ENCODE results near the gene MYH11. TPM values are rescaled to one million over a fixed set of nuclear protein-coding genes. Genes with fewer than 3 reads are reported as not detected.

The MYH11 gene
- total RNA-seq, 1 donor from 2014 or later: 0.31 TPM

- Mint-ChIP-seq H3K4me1 (ENCODE audit: low read depth) (no peaks in the 10 kb centered on the region), H3K27ac (no peak overlapping the region), H3K27me3 (peaks cover 37% of the 10 kb centered on the region), H3K36me3 (ENCODE audit: insufficient read depth) (no peaks in the 10 kb centered on the region), H3K9me3 (ENCODE audit: low read depth) (no peaks in the 10 kb centered on the region), H3K4me3 (ENCODE audit: low read depth) (no peak overlapping the region)
- no peak for DNase-seq (ENCODE audit: low spot score, unreplicated experiment)
- TF ChIP-seq, protein P1, sequence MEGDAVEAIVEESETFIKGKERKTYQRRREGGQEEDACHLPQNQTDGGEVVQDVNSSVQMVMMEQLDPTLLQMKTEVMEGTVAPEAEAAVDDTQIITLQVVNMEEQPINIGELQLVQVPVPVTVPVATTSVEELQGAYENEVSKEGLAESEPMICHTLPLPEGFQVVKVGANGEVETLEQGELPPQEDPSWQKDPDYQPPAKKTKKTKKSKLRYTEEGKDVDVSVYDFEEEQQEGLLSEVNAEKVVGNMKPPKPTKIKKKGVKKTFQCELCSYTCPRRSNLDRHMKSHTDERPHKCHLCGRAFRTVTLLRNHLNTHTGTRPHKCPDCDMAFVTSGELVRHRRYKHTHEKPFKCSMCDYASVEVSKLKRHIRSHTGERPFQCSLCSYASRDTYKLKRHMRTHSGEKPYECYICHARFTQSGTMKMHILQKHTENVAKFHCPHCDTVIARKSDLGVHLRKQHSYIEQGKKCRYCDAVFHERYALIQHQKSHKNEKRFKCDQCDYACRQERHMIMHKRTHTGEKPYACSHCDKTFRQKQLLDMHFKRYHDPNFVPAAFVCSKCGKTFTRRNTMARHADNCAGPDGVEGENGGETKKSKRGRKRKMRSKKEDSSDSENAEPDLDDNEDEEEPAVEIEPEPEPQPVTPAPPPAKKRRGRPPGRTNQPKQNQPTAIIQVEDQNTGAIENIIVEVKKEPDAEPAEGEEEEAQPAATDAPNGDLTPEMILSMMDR (IDR thresholded peaks at IDR 0.05; ENCODE audit: unreplicated experiment): no peak
Measured at GRCh38 chr16:15776572-15776971, 80.3 kb downstream of the MYH11 start.

GRCh38 chr16:15775663-15776304 is 81.0 kb downstream of the MYH11 start:
- Mint-ChIP-seq H3K27me3 (peaks cover 34% of the 10 kb centered on the region), H3K4me1 (ENCODE audit: low read depth) (no peaks in the 10 kb centered on the region), H3K9me3 (ENCODE audit: low read depth) (no peaks in the 10 kb centered on the region), H3K36me3 (ENCODE audit: insufficient read depth) (no peaks in the 10 kb centered on the region), H3K4me3 (ENCODE audit: low read depth) (no peak overlapping the region), H3K27ac (no peak overlapping the region)
- TF ChIP-seq, protein P1 (IDR thresholded peaks at IDR 0.05; ENCODE audit: unreplicated experiment): no peak
- DNase-seq (ENCODE audit: low spot score, unreplicated experiment): no peak

DNA sequence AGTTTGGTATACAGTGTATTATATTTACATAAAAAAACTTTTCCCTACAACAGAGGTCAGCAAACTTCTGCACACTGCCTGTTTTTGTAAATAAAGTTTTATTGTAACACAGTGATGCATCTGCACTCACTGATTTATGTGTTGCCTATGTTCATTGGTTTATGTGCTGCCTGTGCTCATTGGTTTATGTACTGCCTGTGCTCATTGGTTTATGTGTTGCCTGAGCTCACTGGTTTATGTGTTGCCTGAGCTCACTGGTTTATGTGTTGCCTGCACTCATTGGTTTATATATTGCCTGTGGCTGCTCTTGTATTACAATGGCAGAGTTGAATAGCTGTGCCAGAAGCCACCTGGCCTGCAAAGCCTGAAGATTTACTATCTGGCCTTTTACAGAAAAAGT is 81.6 kb downstream of the MYH11 start:
- no peaks in the 10 kb centered on the region for H3K9me3 Mint-ChIP-seq (ENCODE audit: low read depth)
- no peaks in the 10 kb centered on the region for H3K4me1 Mint-ChIP-seq (ENCODE audit: low read depth)
- H3K27ac Mint-ChIP-seq: no peak overlapping the region
- peaks cover 35% of the 10 kb centered on the region for H3K27me3 Mint-ChIP-seq
- no peak overlapping the region for H3K4me3 Mint-ChIP-seq (ENCODE audit: low read depth)
- no peaks in the 10 kb centered on the region for H3K36me3 Mint-ChIP-seq (ENCODE audit: insufficient read depth)
- TF ChIP-seq, protein P1 (IDR thresholded peaks at IDR 0.05; ENCODE audit: unreplicated experiment): no peak
- no peak for DNase-seq (ENCODE audit: low spot score, unreplicated experiment)

GRCh38 chr16:15773968-15774367 is 82.9 kb downstream of the MYH11 start:
- Mint-ChIP-seq H3K27me3 (peaks cover 33% of the 10 kb centered on the region), H3K9me3 (ENCODE audit: low read depth) (no peaks in the 10 kb centered on the region), H3K36me3 (ENCODE audit: insufficient read depth) (no peaks in the 10 kb centered on the region), H3K4me3 (ENCODE audit: low read depth) (no peak overlapping the region), H3K4me1 (ENCODE audit: low read depth) (no peaks in the 10 kb centered on the region), H3K27ac (no peak overlapping the region)
- TF ChIP-seq, protein P1 (IDR thresholded peaks at IDR 0.05; ENCODE audit: unreplicated experiment): no peak
- no peak for DNase-seq (ENCODE audit: low spot score, unreplicated experiment)

GRCh38 chr16:15772579-15773293 is 84.1 kb downstream of the MYH11 start:
- H3K4me1 Mint-ChIP-seq (ENCODE audit: low read depth): no peaks in the 10 kb centered on the region
- H3K4me3 Mint-ChIP-seq (ENCODE audit: low read depth): no peak overlapping the region
- peaks cover 27% of the 10 kb centered on the region for H3K27me3 Mint-ChIP-seq
- no peaks in the 10 kb centered on the region for H3K9me3 Mint-ChIP-seq (ENCODE audit: low read depth)
- no peaks in the 10 kb centered on the region for H3K36me3 Mint-ChIP-seq (ENCODE audit: insufficient read depth)
- no peak overlapping the region for H3K27ac Mint-ChIP-seq
- TF ChIP-seq, protein P1 (IDR thresholded peaks at IDR 0.05; ENCODE audit: unreplicated experiment): no peak
- DNase-seq (ENCODE audit: low spot score, unreplicated experiment): no peak
